ENCODE measurements around the gene IQCH.

Gene IQCH

GRCh38 chr15:67349634-67350033 is 95.0 kb downstream of the IQCH start:
- TF ChIP-seq, protein P1, sequence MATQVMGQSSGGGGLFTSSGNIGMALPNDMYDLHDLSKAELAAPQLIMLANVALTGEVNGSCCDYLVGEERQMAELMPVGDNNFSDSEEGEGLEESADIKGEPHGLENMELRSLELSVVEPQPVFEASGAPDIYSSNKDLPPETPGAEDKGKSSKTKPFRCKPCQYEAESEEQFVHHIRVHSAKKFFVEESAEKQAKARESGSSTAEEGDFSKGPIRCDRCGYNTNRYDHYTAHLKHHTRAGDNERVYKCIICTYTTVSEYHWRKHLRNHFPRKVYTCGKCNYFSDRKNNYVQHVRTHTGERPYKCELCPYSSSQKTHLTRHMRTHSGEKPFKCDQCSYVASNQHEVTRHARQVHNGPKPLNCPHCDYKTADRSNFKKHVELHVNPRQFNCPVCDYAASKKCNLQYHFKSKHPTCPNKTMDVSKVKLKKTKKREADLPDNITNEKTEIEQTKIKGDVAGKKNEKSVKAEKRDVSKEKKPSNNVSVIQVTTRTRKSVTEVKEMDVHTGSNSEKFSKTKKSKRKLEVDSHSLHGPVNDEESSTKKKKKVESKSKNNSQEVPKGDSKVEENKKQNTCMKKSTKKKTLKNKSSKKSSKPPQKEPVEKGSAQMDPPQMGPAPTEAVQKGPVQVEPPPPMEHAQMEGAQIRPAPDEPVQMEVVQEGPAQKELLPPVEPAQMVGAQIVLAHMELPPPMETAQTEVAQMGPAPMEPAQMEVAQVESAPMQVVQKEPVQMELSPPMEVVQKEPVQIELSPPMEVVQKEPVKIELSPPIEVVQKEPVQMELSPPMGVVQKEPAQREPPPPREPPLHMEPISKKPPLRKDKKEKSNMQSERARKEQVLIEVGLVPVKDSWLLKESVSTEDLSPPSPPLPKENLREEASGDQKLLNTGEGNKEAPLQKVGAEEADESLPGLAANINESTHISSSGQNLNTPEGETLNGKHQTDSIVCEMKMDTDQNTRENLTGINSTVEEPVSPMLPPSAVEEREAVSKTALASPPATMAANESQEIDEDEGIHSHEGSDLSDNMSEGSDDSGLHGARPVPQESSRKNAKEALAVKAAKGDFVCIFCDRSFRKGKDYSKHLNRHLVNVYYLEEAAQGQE (IDR thresholded peaks at IDR 0.05; ENCODE audit: insufficient read depth in 1 of 2, low read depth in 2 of 2, low read length in 2 of 2): no peak
- no peak for TF ChIP-seq SIN3A (IDR thresholded peaks at IDR 0.05; ENCODE audit: borderline replicate concordance, insufficient read depth, low read length)
- TF ChIP-seq POLR2AphosphoS5 (IDR thresholded peaks at IDR 0.05; ENCODE audit: low read depth, low read length): no peak
- TF ChIP-seq TAF1 (IDR thresholded peaks at IDR 0.05; ENCODE audit: borderline replicate concordance, insufficient read depth, low read length): no peak
- TF ChIP-seq FOXP2 (optimal IDR thresholded peaks at IDR 0.05; ENCODE audit: borderline replicate concordance, extremely low read depth, extremely low read length, insufficient read depth): no peak

DNA sequence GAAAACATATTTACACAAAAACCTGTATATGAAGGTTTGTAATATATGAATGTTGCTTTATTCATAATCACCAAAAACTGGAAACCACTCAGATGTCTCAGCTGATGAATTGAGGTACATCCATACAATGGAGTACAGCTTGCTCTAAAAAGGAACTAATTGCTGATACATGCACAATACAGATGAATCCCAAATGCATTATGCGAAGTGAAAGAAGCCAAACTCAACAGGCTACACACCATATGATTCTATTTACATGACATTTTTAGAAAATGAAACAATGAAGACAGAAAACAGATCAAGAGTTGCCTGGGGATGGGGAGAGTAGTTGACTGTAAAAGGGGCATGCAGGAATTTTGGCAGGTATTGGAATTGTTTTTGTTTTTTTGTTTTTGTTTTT is 95.5 kb downstream of the IQCH start:
- no peak for TF ChIP-seq SIN3A (IDR thresholded peaks at IDR 0.05; ENCODE audit: borderline replicate concordance, insufficient read depth, low read length)
- TF ChIP-seq POLR2AphosphoS5 (IDR thresholded peaks at IDR 0.05; ENCODE audit: low read depth, low read length): no peak
- TF ChIP-seq, protein P1 (IDR thresholded peaks at IDR 0.05; ENCODE audit: insufficient read depth in 1 of 2, low read depth in 2 of 2, low read length in 2 of 2): no peak
- TF ChIP-seq FOXP2 (optimal IDR thresholded peaks at IDR 0.05; ENCODE audit: borderline replicate concordance, extremely low read depth, extremely low read length, insufficient read depth): no peak
- TF ChIP-seq TAF1 (IDR thresholded peaks at IDR 0.05; ENCODE audit: borderline replicate concordance, insufficient read depth, low read length): no peak

DNA sequence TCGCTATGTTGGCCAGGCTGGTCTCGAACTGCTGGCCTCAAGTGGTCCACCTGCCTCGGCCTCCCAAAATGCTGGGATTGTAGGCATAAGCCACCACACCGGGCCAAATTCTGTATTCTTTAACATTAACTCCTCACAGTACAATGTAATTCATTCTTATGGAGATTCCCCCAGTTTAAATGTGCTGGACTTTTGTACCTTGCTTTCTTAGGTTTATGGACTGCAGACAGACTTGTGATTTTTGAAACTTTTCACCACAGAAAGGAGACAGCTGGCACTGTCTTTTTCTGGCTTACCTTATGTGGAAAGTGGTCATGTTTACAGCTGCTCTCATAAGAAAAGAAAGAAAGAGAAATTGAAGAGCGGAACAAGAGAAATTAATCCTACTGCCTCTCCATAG is 103.8 kb downstream of the IQCH start:
- TF ChIP-seq TAF1 (IDR thresholded peaks at IDR 0.05; ENCODE audit: borderline replicate concordance, insufficient read depth, low read length): no peak
- no peak for TF ChIP-seq SIN3A (IDR thresholded peaks at IDR 0.05; ENCODE audit: borderline replicate concordance, insufficient read depth, low read length)
- TF ChIP-seq, protein P1 (IDR thresholded peaks at IDR 0.05; ENCODE audit: insufficient read depth in 1 of 2, low read depth in 2 of 2, low read length in 2 of 2): no peak
- TF ChIP-seq FOXP2 (optimal IDR thresholded peaks at IDR 0.05; ENCODE audit: borderline replicate concordance, extremely low read depth, extremely low read length, insufficient read depth): no peak
- no peak for TF ChIP-seq POLR2AphosphoS5 (IDR thresholded peaks at IDR 0.05; ENCODE audit: low read depth, low read length)

- no peak for TF ChIP-seq SIN3A (IDR thresholded peaks at IDR 0.05; ENCODE audit: borderline replicate concordance, insufficient read depth, low read length)
- no peak for TF ChIP-seq FOXP2 (optimal IDR thresholded peaks at IDR 0.05; ENCODE audit: borderline replicate concordance, extremely low read depth, extremely low read length, insufficient read depth)
- TF ChIP-seq, protein P1 (IDR thresholded peaks at IDR 0.05; ENCODE audit: insufficient read depth in 1 of 2, low read depth in 2 of 2, low read length in 2 of 2): no peak
- TF ChIP-seq TAF1 (IDR thresholded peaks at IDR 0.05; ENCODE audit: borderline replicate concordance, insufficient read depth, low read length): no peak
Observed at GRCh38 chr15:67358812-67359211, 104.2 kb downstream of the IQCH start.

All from PFSK-1 (cell line).